ENCODE results near the gene TLCD3A. TPM values are rescaled to one million over a fixed set of nuclear protein-coding genes. Genes with fewer than 3 reads are reported as not detected.
A peak's percentile ranks its signal among the peaks of the same experiment; 100 is the strongest.
"Not testable (repeated sequence)": the region's sequence is repeated elsewhere in the genome, so short reads cannot be mapped to it uniquely, and the experiment has no call there.

Gene TLCD3A
- polyA plus RNA-seq, 4 donors, result 23.1 to 29.2 (median 25.4) TPM

GRCh38 chr17:746783-747629 is 14.6 kb downstream of the TLCD3A start:
- no peak for DNase-seq (ENCODE audit: low read depth in 4 of 4, low spot score in 3 of 4)

- not testable (repeated sequence) for DNase-seq (ENCODE audit: low read depth in 4 of 4, low spot score in 3 of 4)
Observed at GRCh38 chr17:748604-749003, 16.2 kb downstream of the TLCD3A start.

GRCh38 chr17:749359-749758 is 17.0 kb downstream of the TLCD3A start:
- DNase-seq (ENCODE audit: low read depth in 4 of 4, low spot score in 3 of 4), result not testable (repeated sequence)

- DNase-seq (ENCODE audit: low read depth in 4 of 4, low spot score in 3 of 4), result no peak
Observed at GRCh38 chr17:750431-751037, 18.1 kb downstream of the TLCD3A start.

- no peak for DNase-seq (ENCODE audit: low read depth in 4 of 4, low spot score in 3 of 4)
Observed at GRCh38 chr17:751269-752001, 19.0 kb downstream of the TLCD3A start.

- peak; percentile 74 to 96 (median 82) for DNase-seq (ENCODE audit: low read depth in 4 of 4, low spot score in 3 of 4)
Observed at GRCh38 chr17:752002-752619, 19.7 kb downstream of the TLCD3A start, which contains the start of gene GEMIN4. Gene GEMIN4, minus strand, starts transcription at chr17:752264. Its CDS starts 122 bp downstream, at chr17:752142.

- peak in 3 of 4 donors; percentile 27 to 44 (median 42) for DNase-seq (ENCODE audit: low read depth in 4 of 4, low spot score in 3 of 4)
Observed at GRCh38 chr17:752620-753219, 20.3 kb downstream of the TLCD3A start.

GRCh38 chr17:753418-753817 is 21.0 kb downstream of the TLCD3A start:
- DNase-seq (ENCODE audit: low read depth in 4 of 4, low spot score in 3 of 4), result no peak

- DNase-seq (ENCODE audit: low read depth in 4 of 4, low spot score in 3 of 4), result not testable (repeated sequence)
Observed at GRCh38 chr17:755319-755961, 23.0 kb downstream of the TLCD3A start.

GRCh38 chr17:756010-756567 is 23.7 kb downstream of the TLCD3A start:
- not testable (repeated sequence) for DNase-seq (ENCODE audit: low read depth in 4 of 4, low spot score in 3 of 4)

- no peak for DNase-seq (ENCODE audit: low read depth in 4 of 4, low spot score in 3 of 4)
Observed at GRCh38 chr17:759964-760363, 27.6 kb downstream of the TLCD3A start.

GRCh38 chr17:760371-760770 is 28.0 kb downstream of the TLCD3A start:
- DNase-seq (ENCODE audit: low read depth in 4 of 4, low spot score in 3 of 4), result no peak

- DNase-seq (ENCODE audit: low read depth in 4 of 4, low spot score in 3 of 4), result no peak
Observed at GRCh38 chr17:767076-767475, 34.7 kb downstream of the TLCD3A start.

GRCh38 chr17:773016-773415 is 40.6 kb downstream of the TLCD3A start:
- no peak for DNase-seq (ENCODE audit: low read depth in 4 of 4, low spot score in 3 of 4)

GRCh38 chr17:773467-774312 is 41.3 kb downstream of the TLCD3A start:
- DNase-seq (ENCODE audit: low read depth in 4 of 4, low spot score in 3 of 4), result no peak

GRCh38 chr17:774313-774584 is 41.9 kb downstream of the TLCD3A start:
- no peak for DNase-seq (ENCODE audit: low read depth in 4 of 4, low spot score in 3 of 4)

- DNase-seq (ENCODE audit: low read depth in 4 of 4, low spot score in 3 of 4), result no peak
Observed at GRCh38 chr17:778096-778495, 45.7 kb downstream of the TLCD3A start.

GRCh38 chr17:781805-782731 is 49.7 kb downstream of the TLCD3A start, which contains the start of the genes GLOD4 and MRM3:
Gene GLOD4, minus strand, starts transcription at chr17:782280. Its CDS starts 25 bp downstream, at chr17:782255.
Gene MRM3, plus strand, starts transcription at chr17:782353. Its CDS starts 26 bp downstream, at chr17:782379.
- peak; percentile 81 to 94 (median 84) for DNase-seq (ENCODE audit: low read depth in 4 of 4, low spot score in 3 of 4)
